K562 (cell line): ENCODE results near the gene AURKB. TPM values are rescaled to one million over a fixed set of nuclear protein-coding genes. Genes with fewer than 3 reads are reported as not detected.

Experiments
- CREM ChIP-seq: IDR thresholded peaks from 2 replicates; pipeline ENCODE4 v1.6.1; 2014; ENCODE audit warnings: antibody characterized with exemption, low read depth
- KLF6 ChIP-seq: fragments of 250-450 bp; sonication (Bioruptor Pico); IDR thresholded peaks from 2 replicates; pipeline ENCODE4 v1.4.0; 2020; ENCODE audit warnings: mild to moderate bottlenecking, moderate library complexity, borderline replicate concordance
- LCOR ChIP-seq: sonication (generic); formaldehyde crosslinking; IDR thresholded peaks from 2 replicates; pipeline ENCODE4 v1.8.0; 2022; ENCODE audit warnings: mild to moderate bottlenecking, missing genetic modification reagents
- RAD51 ChIP-seq: fragments of 450-650 bp; IDR thresholded peaks from 2 replicates; pipeline ENCODE4 v1.7.1; 2016; ENCODE audit warnings: low read depth, mild to moderate bottlenecking, borderline replicate concordance
- YY1 ChIP-seq, 3 experiments: IDR thresholded peaks; 2 replicates each; pipeline ENCODE4 v1.6.1; 2011; ENCODE audit warnings: low read length in 2 of 3, mild to moderate bottlenecking in 2 of 3, moderate library complexity in 2 of 3, borderline replicate concordance in 1 of 3, control low read depth in 1 of 3, low read depth in 1 of 3; ENCODE audit not compliant: insufficient read depth in 3 of 3, insufficient replicate concordance in 2 of 3, control insufficient read depth in 1 of 3, insufficient read length in 1 of 3; ENCODE audit errors: extremely low read depth in 1 of 3
- ZBTB11 ChIP-seq, 3 experiments: fragments of 200-800 bp in 1 of 3; fragments of 250-450 bp in 1 of 3; fragments of 450-650 bp in 1 of 3; sonication (Bioruptor Pico) in 1 of 3; sonication (Bioruptor generic) in 1 of 3; formaldehyde crosslinking in 1 of 3; IDR thresholded peaks; 2 replicates each; pipeline versions ENCODE4 v1.6.1 to v1.8.0; 2016 to 2022; ENCODE audit warnings: mild to moderate bottlenecking in 2 of 3, missing genetic modification characterization in 2 of 3, missing compliant biosample characterization in 1 of 3, moderate library complexity in 1 of 3
- ZNF589 ChIP-seq: fragments of 200-800 bp; sonication (Bioruptor generic); IDR thresholded peaks from 2 replicates; pipeline ENCODE4 v1.6.1; 2016; ENCODE audit warnings: low read depth, missing genetic modification characterization, missing compliant biosample characterization
- polyA plus RNA-seq, 8 experiments: library from polyadenylated mRNA; depleted of rRNA in 4 of 8; stranded (reverse) in 5 of 8; unstranded in 3 of 8; fragments of >200 nt; fragmentation: Nextera tagmentation in 2 of 8; fragmentation: Illumina TruSeq in 1 of 8; extraction: Ambion mirVana in 2 of 8; extraction: Trizol in 1 of 8; gene quantifications; 2 replicates each; pipeline versions ENCODE4 v1.2.1 to v1.2.3, GENCODE V29; 2011 to 2014; ENCODE audit warnings: inconsistent platforms in 1 of 8, missing spikeins in 1 of 8
- total RNA-seq, 7 experiments: library from RNA; depleted of rRNA in 6 of 7; stranded (reverse); fragments of >200 nt in 6 of 7; fragmentation: Illumina TruSeq in 2 of 7; extraction: Trizol in 2 of 7; gene quantifications; 2 replicates each; pipeline versions ENCODE4 v1.2.1 to v1.2.3, GENCODE V29; 2011 to 2021; ENCODE audit warnings: low replicate concordance in 1 of 7

AURKB gene
- total and polyA plus RNA-seq, 9 of the 15 experiments (the other 6 are each of a cell fraction or from before 2014, with no cell fraction given): 27.2 to 114 (median 74.8) TPM

- TF ChIP-seq KLF6 (CRISPR knock-in tag): no peak
- no peak for TF ChIP-seq ZBTB11 (CRISPR knock-in tag; IDR thresholded peaks at IDR 0.05)
- peak; percentile 45 for TF ChIP-seq LCOR (CRISPR knock-in tag)
- peak; percentile 35; the same call in 1 of the 2 replicates for TF ChIP-seq ZNF589 (CRISPR knock-in tag)
- TF ChIP-seq YY1 (IDR thresholded peaks at IDR 0.05; ENCODE audit: borderline replicate concordance in 1 of 3, control insufficient read depth in 1 of 3, extremely low read depth in 1 of 3, insufficient read depth in 3 of 3, insufficient read length in 1 of 3, insufficient replicate concordance in 2 of 3, low read depth in 1 of 3, low read length in 2 of 3): peak in 2 of 3 experiments; percentile 22 to 23
- no peak for TF ChIP-seq RAD51
- 0 out of 2 replicates have a peak, but pooled peaks have one; percentile 13 for TF ChIP-seq CREM
Measured at GRCh38 chr17:8221663-8222379, 11.4 kb upstream of the AURKB start (continued).
